AG09309 (cell line): ENCODE results near the gene ABCA13.

Source experiments
- DNase-seq: peaks from one replicate; pipeline ENCODE4 v3.0.0-alpha.2; 2010; ENCODE audit warnings: low read depth
- H3K4me3 ChIP-seq: 2 replicates; pipeline ENCODE4 v1.5.1; 2011; ENCODE audit warnings: mild to moderate bottlenecking, low read depth, low read length, moderate library complexity; ENCODE audit not compliant: control insufficient read depth
- TF ChIP-seq, protein P1 (sequence below): IDR thresholded peaks from 2 replicates; pipeline ENCODE4 v1.5.1; 2011; ENCODE audit warnings: mild to moderate bottlenecking, low read depth, low read length, inconsistent platforms; ENCODE audit not compliant: insufficient read depth, control insufficient read depth; ENCODE audit errors: missing control alignments

Gene ABCA13

GRCh38 chr7:48173313-48173712, 2.1 kb downstream of the ABCA13 start:
- no peak overlapping the region for H3K4me3 ChIP-seq
- no peak for DNase-seq
- TF ChIP-seq, protein P1, sequence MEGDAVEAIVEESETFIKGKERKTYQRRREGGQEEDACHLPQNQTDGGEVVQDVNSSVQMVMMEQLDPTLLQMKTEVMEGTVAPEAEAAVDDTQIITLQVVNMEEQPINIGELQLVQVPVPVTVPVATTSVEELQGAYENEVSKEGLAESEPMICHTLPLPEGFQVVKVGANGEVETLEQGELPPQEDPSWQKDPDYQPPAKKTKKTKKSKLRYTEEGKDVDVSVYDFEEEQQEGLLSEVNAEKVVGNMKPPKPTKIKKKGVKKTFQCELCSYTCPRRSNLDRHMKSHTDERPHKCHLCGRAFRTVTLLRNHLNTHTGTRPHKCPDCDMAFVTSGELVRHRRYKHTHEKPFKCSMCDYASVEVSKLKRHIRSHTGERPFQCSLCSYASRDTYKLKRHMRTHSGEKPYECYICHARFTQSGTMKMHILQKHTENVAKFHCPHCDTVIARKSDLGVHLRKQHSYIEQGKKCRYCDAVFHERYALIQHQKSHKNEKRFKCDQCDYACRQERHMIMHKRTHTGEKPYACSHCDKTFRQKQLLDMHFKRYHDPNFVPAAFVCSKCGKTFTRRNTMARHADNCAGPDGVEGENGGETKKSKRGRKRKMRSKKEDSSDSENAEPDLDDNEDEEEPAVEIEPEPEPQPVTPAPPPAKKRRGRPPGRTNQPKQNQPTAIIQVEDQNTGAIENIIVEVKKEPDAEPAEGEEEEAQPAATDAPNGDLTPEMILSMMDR = no peak

DNA sequence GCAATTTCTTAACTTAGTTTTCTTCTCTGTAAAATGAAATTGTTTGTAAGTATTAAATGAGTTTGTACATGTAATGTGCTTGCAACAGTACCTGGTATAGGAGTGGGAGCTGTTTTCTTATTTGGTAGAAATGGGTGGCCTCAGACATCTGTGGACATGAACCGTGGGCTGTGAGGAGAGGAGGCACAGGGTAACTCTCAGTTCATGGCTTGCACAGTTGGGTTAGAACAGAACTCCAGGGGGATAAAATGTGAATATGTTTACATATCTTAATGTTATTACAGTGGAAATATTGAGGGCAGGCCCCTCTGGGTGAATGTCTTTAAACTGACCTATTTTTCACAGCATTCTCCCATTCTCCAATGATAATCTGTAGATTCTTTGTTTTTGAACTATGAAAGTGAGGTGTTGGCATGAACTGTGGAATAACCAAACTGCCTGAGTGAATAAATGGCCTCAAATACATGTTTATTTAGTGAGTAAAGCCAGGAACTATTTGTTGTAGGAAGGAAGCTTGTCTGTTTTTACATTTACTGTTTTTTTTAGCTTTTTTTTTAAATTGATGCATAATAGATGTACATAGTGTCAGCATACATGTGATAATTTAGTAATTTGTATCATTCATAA, 2.6 kb downstream of the ABCA13 start:
- TF ChIP-seq, protein P1 = no peak
- no peak overlapping the region for H3K4me3 ChIP-seq
- DNase-seq = no peak

DNA sequence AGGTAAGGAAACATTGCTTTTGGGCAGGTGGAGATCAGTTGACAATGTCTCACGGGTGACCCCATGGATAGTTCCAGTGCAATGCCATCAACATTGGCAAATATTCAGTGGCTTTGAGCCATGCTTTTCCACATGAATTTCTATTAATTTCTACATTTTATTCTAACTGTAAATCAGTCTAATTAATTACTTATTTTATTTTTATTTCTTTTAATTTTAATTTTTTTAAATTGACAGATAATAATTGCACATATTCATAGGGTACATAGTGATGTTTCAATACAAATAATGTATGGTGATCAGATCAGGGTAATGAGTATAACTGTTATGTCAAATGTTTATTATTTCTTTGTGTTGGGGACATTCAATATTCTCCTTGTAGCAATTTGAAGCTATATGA, 3.8 kb downstream of the ABCA13 start:
- no peak for DNase-seq
- H3K4me3 ChIP-seq = no peak overlapping the region
- TF ChIP-seq, protein P1 = no peak

DNA sequence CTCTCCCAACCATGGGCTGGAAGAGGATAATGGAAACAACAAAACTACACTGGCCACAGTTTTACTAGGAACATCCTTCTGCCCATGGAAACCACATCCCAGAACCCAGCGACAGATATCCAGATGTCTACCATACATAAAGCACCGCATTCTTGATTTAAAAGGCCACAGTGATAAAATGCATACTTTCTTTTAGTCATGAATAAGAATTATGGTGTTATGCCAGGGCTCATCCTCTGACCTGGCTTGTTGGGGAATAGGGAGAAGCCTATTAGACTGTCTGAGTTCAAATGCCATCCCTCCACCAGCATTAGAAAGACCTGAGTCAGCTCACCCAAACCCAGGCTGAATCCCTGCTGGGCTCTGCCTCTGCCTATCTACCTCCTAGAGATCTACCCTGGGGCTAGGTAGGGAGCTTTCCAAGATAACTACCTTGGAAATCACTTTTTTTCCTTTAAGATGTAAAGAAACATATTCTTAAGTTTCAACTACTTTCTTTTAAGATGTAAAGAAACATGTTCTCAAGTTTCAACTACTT, 5.2 kb downstream of the ABCA13 start:
- no peak overlapping the region for H3K4me3 ChIP-seq
- DNase-seq = no peak
- TF ChIP-seq, protein P1 = no peak

DNA sequence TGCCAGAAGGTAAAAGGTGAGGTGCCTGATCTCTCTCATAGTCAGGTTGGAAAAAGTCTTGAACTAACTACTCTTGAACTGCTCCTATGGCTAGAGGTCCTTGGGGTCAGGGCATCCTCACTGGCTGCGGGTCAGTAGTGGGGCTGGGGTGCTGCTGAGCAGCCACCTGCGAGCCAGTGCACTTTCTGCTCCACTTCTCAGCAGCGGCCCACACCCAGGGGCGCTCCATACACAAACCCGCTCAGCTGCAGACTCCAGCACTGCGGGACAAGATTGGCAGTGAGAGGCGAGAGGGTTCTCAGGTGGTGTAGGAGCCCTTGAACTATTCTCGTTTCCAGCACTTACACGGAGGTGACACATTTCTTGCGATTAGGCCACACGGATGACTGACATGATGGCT, 6.0 kb downstream of the ABCA13 start:
- H3K4me3 ChIP-seq = no peak overlapping the region
- TF ChIP-seq, protein P1 = no peak
- no peak for DNase-seq

DNA sequence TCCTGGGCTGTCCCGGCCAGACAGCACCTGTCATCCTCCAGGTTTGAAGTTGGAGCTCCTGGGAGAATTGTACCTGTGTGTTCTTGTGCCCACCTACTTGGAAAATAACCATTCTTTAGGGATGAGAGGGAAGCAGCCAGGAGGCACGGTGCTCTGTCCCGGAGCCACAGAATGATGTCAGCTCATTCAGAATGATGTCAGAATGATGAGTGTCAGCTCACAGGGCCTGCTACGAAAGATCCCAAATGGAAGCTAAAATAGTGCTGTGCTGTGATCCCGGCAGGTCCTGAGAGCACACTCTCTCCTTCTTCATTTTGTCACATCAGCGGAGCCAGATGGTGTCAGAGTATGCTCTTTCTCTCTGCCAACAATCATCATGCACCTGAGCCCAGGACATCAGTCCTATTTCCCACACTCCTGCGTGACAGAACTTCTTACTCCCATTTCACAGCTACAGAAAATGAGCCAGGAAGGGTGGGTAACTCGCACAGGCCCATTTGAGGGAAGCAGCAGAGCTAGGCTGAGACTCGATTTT, 8.3 kb downstream of the ABCA13 start:
- TF ChIP-seq, protein P1 = no peak
- H3K4me3 ChIP-seq = no peak overlapping the region
- no peak for DNase-seq
